Activated CD4-positive, alpha-beta T cell treated with anti-CD3 and anti-CD28 coated beads, Interleukin-2, Interleukin-4, amounts not matched to agents 100 ng/mL and 50 ng/mL, durations not matched to agents 16 hours and 8 hours (primary cell): Measurements from ENCODE around the gene SELENOM.
"Not testable (repeated sequence)": the region's sequence is repeated elsewhere in the genome, so short reads cannot be mapped to it uniquely, and the experiment has no call there.

Experiments
- DNase-seq: peaks from one replicate; pipeline ENCODE4 v3.0.0-alpha.2; 2020; ENCODE audit warnings: low spot score

SELENOM gene

GRCh38 chr22:31075961-31076360 is 31.4 kb downstream of the SELENOM start:
- no peak for DNase-seq

- DNase-seq = not testable (repeated sequence)
Measured at GRCh38 chr22:31073545-31074145, 33.7 kb downstream of the SELENOM start.

- DNase-seq = not testable (repeated sequence)
Measured at GRCh38 chr22:31073125-31073524, 34.2 kb downstream of the SELENOM start.

GRCh38 chr22:31069691-31070314 is 37.6 kb downstream of the SELENOM start:
- DNase-seq = not testable (repeated sequence)

- no peak for DNase-seq
Measured at GRCh38 chr22:31068970-31069369, 38.4 kb downstream of the SELENOM start.

GRCh38 chr22:31064369-31064768 is 43.0 kb downstream of the SELENOM start:
- DNase-seq = no peak

- DNase-seq = no peak
Measured at GRCh38 chr22:31062566-31063230, 44.7 kb downstream of the SELENOM start.

- DNase-seq = not testable (repeated sequence)
Measured at GRCh38 chr22:31059663-31060062, 47.7 kb downstream of the SELENOM start.

GRCh38 chr22:31056986-31057599 is 50.3 kb downstream of the SELENOM start:
- DNase-seq = no peak

GRCh38 chr22:31055635-31056159 is 51.7 kb downstream of the SELENOM start:
- no peak for DNase-seq

GRCh38 chr22:31055117-31055634 is 52.2 kb downstream of the SELENOM start:
- DNase-seq = no peak
